HL-60 (cell line): ENCODE data around the gene HSPB3.

Experiments
- DNase-seq, 2 experiments: peaks; one replicate each; pipeline ENCODE4 v3.0.0-alpha.2; 2010 to 2020; ENCODE audit warnings: low read depth in 1 of 2, low spot score in 1 of 2
- H3K27ac ChIP-seq: fragments of 250-450 bp; sonication (Bioruptor Pico); replicated peaks from 2 replicates; pipeline ENCODE4 v1.5.1; 2020; ENCODE audit warnings: mild to moderate bottlenecking, moderate library complexity
- H3K27me3 ChIP-seq: fragments of 250-450 bp; sonication (Bioruptor Pico); 2 replicates; pipeline ENCODE4 v1.5.1; 2021; ENCODE audit warnings: mild to moderate bottlenecking, moderate library complexity; ENCODE audit not compliant: insufficient read depth, poor library complexity, severe bottlenecking
- H3K4me3 ChIP-seq: replicated peaks from 2 replicates; pipeline ENCODE4 v1.5.1; 2011; ENCODE audit warnings: mild to moderate bottlenecking, control low read depth, low read length; ENCODE audit not compliant: insufficient read depth
- GABPA ChIP-seq: IDR thresholded peaks from 2 replicates; pipeline ENCODE4 v1.6.1; 2012; ENCODE audit warnings: low read depth
- POLR2AphosphoS5 ChIP-seq: IDR thresholded peaks from 2 replicates; pipeline ENCODE4 v1.6.1; 2012; ENCODE audit warnings: low read depth
- SPI1 ChIP-seq: IDR thresholded peaks from 2 replicates; pipeline ENCODE4 v1.6.1; 2012; ENCODE audit warnings: low read depth, mild to moderate bottlenecking, borderline replicate concordance
- TF ChIP-seq, protein P1 (sequence below): IDR thresholded peaks from one replicate; pipeline ENCODE4 v1.5.1; 2011; ENCODE audit warnings: low read length, control low read depth, inconsistent platforms; ENCODE audit not compliant: insufficient read depth
- TF ChIP-seq, protein P2 (sequence below): IDR thresholded peaks from 2 replicates; pipeline ENCODE4 v1.6.1; 2012; ENCODE audit warnings: low read depth; ENCODE audit not compliant: insufficient replicate concordance

HSPB3 gene

DNA sequence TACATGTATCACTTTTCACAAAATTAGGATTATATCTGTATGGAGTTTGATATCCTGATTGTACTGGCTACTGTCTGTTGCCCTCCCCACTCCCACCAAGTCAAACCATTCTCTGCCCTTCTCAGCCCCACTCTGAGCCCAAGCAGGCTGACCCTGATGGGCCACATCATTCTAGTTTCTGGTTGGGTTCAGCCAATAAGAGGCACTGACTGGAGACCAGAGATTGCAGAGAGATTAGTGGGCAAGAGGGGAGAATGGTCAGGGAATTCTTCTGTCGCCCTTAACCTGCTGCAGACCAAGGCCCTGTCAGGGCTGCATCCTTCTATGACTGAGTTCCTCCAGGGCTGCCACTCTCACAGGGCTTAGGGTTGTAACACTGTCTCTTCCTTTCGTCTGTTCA lies 2.7 kb downstream of the HSPB3 start:
- no peak overlapping the region for H3K4me3 ChIP-seq
- TF ChIP-seq GABPA (no peak), SPI1 (no peak), POLR2AphosphoS5 (no peak)
- TF ChIP-seq, protein P1, sequence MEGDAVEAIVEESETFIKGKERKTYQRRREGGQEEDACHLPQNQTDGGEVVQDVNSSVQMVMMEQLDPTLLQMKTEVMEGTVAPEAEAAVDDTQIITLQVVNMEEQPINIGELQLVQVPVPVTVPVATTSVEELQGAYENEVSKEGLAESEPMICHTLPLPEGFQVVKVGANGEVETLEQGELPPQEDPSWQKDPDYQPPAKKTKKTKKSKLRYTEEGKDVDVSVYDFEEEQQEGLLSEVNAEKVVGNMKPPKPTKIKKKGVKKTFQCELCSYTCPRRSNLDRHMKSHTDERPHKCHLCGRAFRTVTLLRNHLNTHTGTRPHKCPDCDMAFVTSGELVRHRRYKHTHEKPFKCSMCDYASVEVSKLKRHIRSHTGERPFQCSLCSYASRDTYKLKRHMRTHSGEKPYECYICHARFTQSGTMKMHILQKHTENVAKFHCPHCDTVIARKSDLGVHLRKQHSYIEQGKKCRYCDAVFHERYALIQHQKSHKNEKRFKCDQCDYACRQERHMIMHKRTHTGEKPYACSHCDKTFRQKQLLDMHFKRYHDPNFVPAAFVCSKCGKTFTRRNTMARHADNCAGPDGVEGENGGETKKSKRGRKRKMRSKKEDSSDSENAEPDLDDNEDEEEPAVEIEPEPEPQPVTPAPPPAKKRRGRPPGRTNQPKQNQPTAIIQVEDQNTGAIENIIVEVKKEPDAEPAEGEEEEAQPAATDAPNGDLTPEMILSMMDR, result no peak
- TF ChIP-seq, protein P2, sequence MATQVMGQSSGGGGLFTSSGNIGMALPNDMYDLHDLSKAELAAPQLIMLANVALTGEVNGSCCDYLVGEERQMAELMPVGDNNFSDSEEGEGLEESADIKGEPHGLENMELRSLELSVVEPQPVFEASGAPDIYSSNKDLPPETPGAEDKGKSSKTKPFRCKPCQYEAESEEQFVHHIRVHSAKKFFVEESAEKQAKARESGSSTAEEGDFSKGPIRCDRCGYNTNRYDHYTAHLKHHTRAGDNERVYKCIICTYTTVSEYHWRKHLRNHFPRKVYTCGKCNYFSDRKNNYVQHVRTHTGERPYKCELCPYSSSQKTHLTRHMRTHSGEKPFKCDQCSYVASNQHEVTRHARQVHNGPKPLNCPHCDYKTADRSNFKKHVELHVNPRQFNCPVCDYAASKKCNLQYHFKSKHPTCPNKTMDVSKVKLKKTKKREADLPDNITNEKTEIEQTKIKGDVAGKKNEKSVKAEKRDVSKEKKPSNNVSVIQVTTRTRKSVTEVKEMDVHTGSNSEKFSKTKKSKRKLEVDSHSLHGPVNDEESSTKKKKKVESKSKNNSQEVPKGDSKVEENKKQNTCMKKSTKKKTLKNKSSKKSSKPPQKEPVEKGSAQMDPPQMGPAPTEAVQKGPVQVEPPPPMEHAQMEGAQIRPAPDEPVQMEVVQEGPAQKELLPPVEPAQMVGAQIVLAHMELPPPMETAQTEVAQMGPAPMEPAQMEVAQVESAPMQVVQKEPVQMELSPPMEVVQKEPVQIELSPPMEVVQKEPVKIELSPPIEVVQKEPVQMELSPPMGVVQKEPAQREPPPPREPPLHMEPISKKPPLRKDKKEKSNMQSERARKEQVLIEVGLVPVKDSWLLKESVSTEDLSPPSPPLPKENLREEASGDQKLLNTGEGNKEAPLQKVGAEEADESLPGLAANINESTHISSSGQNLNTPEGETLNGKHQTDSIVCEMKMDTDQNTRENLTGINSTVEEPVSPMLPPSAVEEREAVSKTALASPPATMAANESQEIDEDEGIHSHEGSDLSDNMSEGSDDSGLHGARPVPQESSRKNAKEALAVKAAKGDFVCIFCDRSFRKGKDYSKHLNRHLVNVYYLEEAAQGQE, result no peak
- H3K27me3 ChIP-seq, result no peaks in the 10 kb centered on the region
- no peak for DNase-seq
- H3K27ac ChIP-seq, result no peak overlapping the region

DNA sequence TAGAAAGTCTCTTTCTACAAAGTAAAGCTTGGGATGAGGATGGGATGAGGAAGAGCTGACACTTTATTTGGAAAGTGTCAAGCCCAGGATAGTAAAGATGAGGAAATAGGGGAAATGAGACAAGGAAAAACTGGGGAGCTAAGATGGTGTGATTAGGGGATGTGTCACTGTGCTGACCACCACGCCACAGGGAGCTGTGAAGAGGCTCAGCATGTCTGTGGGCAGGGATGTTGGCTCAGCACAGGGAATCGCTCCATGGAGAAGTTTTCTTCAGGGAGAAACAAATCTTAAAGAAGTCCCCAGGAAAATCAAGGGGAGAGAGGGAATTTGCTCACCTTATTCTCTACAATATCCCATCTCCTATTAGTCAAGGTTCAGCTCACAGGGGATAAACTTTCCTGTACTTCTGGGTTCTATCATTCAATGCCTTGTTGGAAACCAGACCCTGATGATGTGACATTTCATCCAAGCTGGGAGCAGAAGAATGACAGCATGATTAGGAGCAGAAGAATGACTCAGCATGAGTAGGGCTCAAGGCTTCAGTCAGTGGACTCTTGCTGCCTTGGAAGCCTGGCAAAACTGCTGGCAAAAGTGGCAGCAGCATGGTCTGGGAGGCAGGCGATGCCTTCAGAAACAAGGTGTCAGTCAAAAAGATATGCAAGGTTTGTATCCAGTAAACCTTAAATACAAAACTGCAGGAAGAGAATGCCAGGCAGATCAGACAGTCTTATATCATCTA lies 4.9 kb downstream of the HSPB3 start:
- H3K27me3 ChIP-seq, result no peaks in the 10 kb centered on the region
- H3K27ac ChIP-seq, result no peak overlapping the region
- TF ChIP-seq, protein P2, result no peak
- TF ChIP-seq SPI1, result no peak
- TF ChIP-seq, protein P1, result no peak
- TF ChIP-seq GABPA, result no peak
- TF ChIP-seq POLR2AphosphoS5, result no peak
- H3K4me3 ChIP-seq, result no peak overlapping the region
- no peak for DNase-seq

DNA sequence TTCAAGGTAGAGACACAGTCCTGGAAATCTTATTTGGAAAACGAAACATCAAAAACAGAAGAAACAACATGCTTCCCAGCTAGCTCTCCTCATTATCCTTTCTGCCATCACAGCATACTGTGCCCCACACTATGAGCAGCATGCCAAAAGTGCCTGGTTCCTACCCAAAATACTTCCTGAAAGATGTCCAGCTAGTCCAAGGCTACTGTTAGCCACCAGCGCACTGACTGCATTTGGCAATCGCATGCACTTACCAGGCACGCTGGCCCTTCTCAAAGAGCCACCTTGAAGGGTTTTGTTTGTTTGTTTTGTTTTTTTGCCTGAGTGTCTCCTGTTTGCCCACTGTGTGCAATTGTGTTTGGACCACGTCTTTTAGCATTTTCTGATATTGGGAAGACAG lies 6.8 kb downstream of the HSPB3 start:
- Histone ChIP-seq H3K27ac (no peak overlapping the region), H3K4me3 (no peak overlapping the region), H3K27me3 (no peaks in the 10 kb centered on the region)
- DNase-seq, result no peak
- TF ChIP-seq, protein P1, result no peak
- no peak for TF ChIP-seq POLR2AphosphoS5
- no peak for TF ChIP-seq GABPA

DNA sequence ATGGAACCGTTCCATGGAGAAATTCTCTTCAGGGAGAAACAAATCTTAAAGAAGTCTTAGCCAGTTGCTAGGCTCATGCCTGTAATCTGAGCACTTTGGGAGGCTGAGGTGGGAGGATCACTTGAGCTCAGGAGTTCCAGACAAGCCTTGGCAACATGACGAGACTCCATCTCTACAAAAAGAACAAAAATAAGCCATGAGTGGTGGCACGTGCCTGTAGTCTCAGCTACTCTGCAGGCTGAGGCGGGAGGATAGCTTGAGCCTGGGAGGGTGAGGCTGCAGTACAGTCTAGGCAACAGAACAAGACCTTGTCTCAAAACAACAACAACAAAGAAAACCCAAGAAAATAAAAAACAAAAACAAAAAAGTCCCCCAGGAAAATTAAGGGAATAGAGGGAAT lies 8.2 kb downstream of the HSPB3 start:
- TF ChIP-seq POLR2AphosphoS5, result no peak
- TF ChIP-seq, protein P1, result no peak
- TF ChIP-seq SPI1, result no peak
- TF ChIP-seq, protein P2, result no peak
- no peak for TF ChIP-seq GABPA
- Histone ChIP-seq H3K27ac (no peak overlapping the region), H3K27me3 (no peaks in the 10 kb centered on the region), H3K4me3 (no peak overlapping the region)
- no peak for DNase-seq
